Lower leg skin (tissue), 3 donors: ENCODE results near the gene UBA3.

ENCODE experiments used
- CTCF ChIP-seq, 3 donors: fragments of 450-650 bp; IDR thresholded peaks; one replicate each; pipeline ENCODE4 v1.5.1; 2016; ENCODE audit warnings: antibody characterized with exemption in 3 of 3, mild to moderate bottlenecking in 3 of 3, moderate library complexity in 2 of 3
- POLR2A ChIP-seq, 2 donors: fragments of 450-650 bp; IDR thresholded peaks; one replicate each; pipeline ENCODE4 v1.6.1; 2016 to 2017; ENCODE audit warnings: antibody characterized with exemption in 2 of 2, mild to moderate bottlenecking in 1 of 2, moderate library complexity in 1 of 2

- TF ChIP-seq POLR2A (IDR thresholded peaks at IDR 0.05) (no peak), CTCF (IDR thresholded peaks at IDR 0.05) (no peak)
Observed at GRCh38 chr3:69005791-69006482, 74.2 kb downstream of the UBA3 start.
